Tibial nerve (tissue), 4 donors: ENCODE results near the gene RPRD2.

Experiments used
- EP300 ChIP-seq, 2 donors: sonication (generic); formaldehyde crosslinking; IDR thresholded peaks; one replicate each; pipeline ENCODE4 v1.6.1; 2017; ENCODE audit warnings: antibody characterized with exemption in 2 of 2, mild to moderate bottlenecking in 1 of 2
- POLR2A ChIP-seq, 2 donors: fragments of 450-650 bp; IDR thresholded peaks; one replicate each; pipeline ENCODE4 v1.6.1; 2017; ENCODE audit warnings: antibody characterized with exemption in 2 of 2, mild to moderate bottlenecking in 2 of 2, moderate library complexity in 2 of 2
- TF ChIP-seq, protein P1 (sequence below), 5 experiments: fragments of 200-600 bp in 3 of 5; fragments of 450-650 bp in 2 of 5; sonication (generic) in 3 of 5; IDR thresholded peaks; one replicate each; pipeline ENCODE4 v1.5.1; 2016 to 2019; ENCODE audit warnings: antibody characterized with exemption in 5 of 5, mild to moderate bottlenecking in 3 of 5, moderate library complexity in 2 of 5

DNA sequence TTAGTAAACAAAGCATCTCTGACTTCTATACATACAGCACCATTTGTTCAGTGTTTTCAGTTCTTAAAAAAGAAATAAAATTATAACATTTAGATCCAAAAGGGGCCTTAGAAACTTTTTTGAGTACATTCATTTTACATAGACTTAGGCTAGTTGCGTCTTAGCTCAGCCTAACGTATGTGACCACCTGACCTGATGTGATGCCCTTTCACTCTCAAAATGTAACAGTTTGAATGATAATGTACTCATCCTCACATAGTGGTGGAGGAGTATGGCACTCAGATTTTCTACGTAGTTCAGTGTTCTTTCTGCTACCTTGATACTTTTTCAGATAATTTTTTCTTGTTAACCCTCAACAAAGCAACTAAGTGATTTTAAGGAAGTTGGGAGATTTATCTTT lies 43.4 kb downstream of the RPRD2 start:
- TF ChIP-seq, protein P1, sequence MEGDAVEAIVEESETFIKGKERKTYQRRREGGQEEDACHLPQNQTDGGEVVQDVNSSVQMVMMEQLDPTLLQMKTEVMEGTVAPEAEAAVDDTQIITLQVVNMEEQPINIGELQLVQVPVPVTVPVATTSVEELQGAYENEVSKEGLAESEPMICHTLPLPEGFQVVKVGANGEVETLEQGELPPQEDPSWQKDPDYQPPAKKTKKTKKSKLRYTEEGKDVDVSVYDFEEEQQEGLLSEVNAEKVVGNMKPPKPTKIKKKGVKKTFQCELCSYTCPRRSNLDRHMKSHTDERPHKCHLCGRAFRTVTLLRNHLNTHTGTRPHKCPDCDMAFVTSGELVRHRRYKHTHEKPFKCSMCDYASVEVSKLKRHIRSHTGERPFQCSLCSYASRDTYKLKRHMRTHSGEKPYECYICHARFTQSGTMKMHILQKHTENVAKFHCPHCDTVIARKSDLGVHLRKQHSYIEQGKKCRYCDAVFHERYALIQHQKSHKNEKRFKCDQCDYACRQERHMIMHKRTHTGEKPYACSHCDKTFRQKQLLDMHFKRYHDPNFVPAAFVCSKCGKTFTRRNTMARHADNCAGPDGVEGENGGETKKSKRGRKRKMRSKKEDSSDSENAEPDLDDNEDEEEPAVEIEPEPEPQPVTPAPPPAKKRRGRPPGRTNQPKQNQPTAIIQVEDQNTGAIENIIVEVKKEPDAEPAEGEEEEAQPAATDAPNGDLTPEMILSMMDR (IDR thresholded peaks at IDR 0.05): no peak
- no peak for TF ChIP-seq EP300 (IDR thresholded peaks at IDR 0.05)
- no peak for TF ChIP-seq POLR2A (IDR thresholded peaks at IDR 0.05)
